Measurements from ENCODE around the gene LRP10. TPM values are rescaled to one million over a fixed set of nuclear protein-coding genes. Genes with fewer than 3 reads are reported as not detected.

LRP10 gene
- total RNA-seq, 1 experiment from 2014 or later: 7.8 TPM

GRCh38 chr14:22870811-22871223 lies 723 bp upstream of the LRP10 start:
- Histone ChIP-seq H3K27me3 (replicated peaks; ENCODE audit: insufficient read depth, low read depth, low read length, poor library complexity) (no peaks in the 10 kb centered on the region), H3K4me1 (ENCODE audit: insufficient read depth, low read length, poor library complexity, severe bottlenecking) (peaks cover 19% of the 10 kb centered on the region), H3K4me3 (ENCODE audit: low read depth, low read length, poor library complexity, severe bottlenecking) (peak overlapping the region; percentile 96), H3K27ac (ENCODE audit: low read depth, low read length, poor library complexity, severe bottlenecking) (peak overlapping the region; percentile 75), H3K36me3 (ENCODE audit: insufficient read depth, low read length, poor library complexity, severe bottlenecking) (no peaks in the 10 kb centered on the region), H3K9me3 (ENCODE audit: low read depth, low read length, poor library complexity, severe bottlenecking) (no peaks in the 10 kb centered on the region)
- ChIA-PET POLR2A (ENCODE audit: low non-redundant PET) (interaction anchor here (0.7 to 0.8 kb wide), 2 partner anchors 78 to 183 kb away, joined by 3 to 5 read pairs; no protein-coding TSS in a partner anchor), CTCF (no interaction called here)
- BruUV-seq (replicated peaks): no TSS peak
- no peak for DNase-seq (ENCODE audit: low spot score)
- no peak for TF ChIP-seq CTCF (conservative IDR thresholded peaks at IDR 0.05; ENCODE audit: low read depth, low read length)
- TF ChIP-seq EZH2 (IDR thresholded peaks at IDR 0.05; ENCODE audit: borderline replicate concordance, low read depth, low read length, poor library complexity, severe bottlenecking): no peak
- intact Hi-C loops (cut with micrococcal nuclease; ENCODE audit: unreplicated experiment): no loop called here

GRCh38 chr14:22872033-22872832 lies 693 bp downstream of the LRP10 start:
- H3K27me3 ChIP-seq (replicated peaks; ENCODE audit: insufficient read depth, low read depth, low read length, poor library complexity): no peaks in the 10 kb centered on the region
- intact Hi-C loops (cut with micrococcal nuclease; ENCODE audit: unreplicated experiment): no loop called here
- ChIA-PET CTCF (interaction anchor here (0.5 to 1.2 kb wide), 9 partner anchors 11 to 483 kb away, joined by 3 to 10 read pairs (median 4); partner anchors contain the start of genes PRMT5 and REM2), POLR2A (ENCODE audit: low non-redundant PET) (no interaction called here)
- peak overlapping the region; percentile 96 for H3K4me3 ChIP-seq (ENCODE audit: low read depth, low read length, poor library complexity, severe bottlenecking)
- H3K27ac ChIP-seq (ENCODE audit: low read depth, low read length, poor library complexity, severe bottlenecking): peak overlapping the region; percentile 75
- peaks cover 12% of the 10 kb centered on the region for H3K4me1 ChIP-seq (ENCODE audit: insufficient read depth, low read length, poor library complexity, severe bottlenecking)
- H3K9me3 ChIP-seq (ENCODE audit: low read depth, low read length, poor library complexity, severe bottlenecking): no peaks in the 10 kb centered on the region
- peak; percentile 83 for DNase-seq (ENCODE audit: low spot score)
- TF ChIP-seq EZH2 (IDR thresholded peaks at IDR 0.05; ENCODE audit: borderline replicate concordance, low read depth, low read length, poor library complexity, severe bottlenecking) (no peak), CTCF (conservative IDR thresholded peaks at IDR 0.05; ENCODE audit: low read depth, low read length) (peak; percentile 97)
- no TSS peak for BruUV-seq (replicated peaks)
- no peaks in the 10 kb centered on the region for H3K36me3 ChIP-seq (ENCODE audit: insufficient read depth, low read length, poor library complexity, severe bottlenecking)

GRCh38 chr14:22872833-22873520 lies 1.4 kb downstream of the LRP10 start:
- peaks cover 12% of the 10 kb centered on the region for H3K4me1 ChIP-seq (ENCODE audit: insufficient read depth, low read length, poor library complexity, severe bottlenecking)
- H3K36me3 ChIP-seq (ENCODE audit: insufficient read depth, low read length, poor library complexity, severe bottlenecking): no peaks in the 10 kb centered on the region
- peak overlapping the region; percentile 96 for H3K4me3 ChIP-seq (ENCODE audit: low read depth, low read length, poor library complexity, severe bottlenecking)
- no TSS peak for BruUV-seq (replicated peaks)
- TF ChIP-seq CTCF (conservative IDR thresholded peaks at IDR 0.05; ENCODE audit: low read depth, low read length): no peak
- TF ChIP-seq EZH2 (IDR thresholded peaks at IDR 0.05; ENCODE audit: borderline replicate concordance, low read depth, low read length, poor library complexity, severe bottlenecking): no peak
- H3K27me3 ChIP-seq (replicated peaks; ENCODE audit: insufficient read depth, low read depth, low read length, poor library complexity): no peaks in the 10 kb centered on the region
- no peaks in the 10 kb centered on the region for H3K9me3 ChIP-seq (ENCODE audit: low read depth, low read length, poor library complexity, severe bottlenecking)
- ChIA-PET POLR2A (ENCODE audit: low non-redundant PET) (interaction anchor here (0.5 kb wide), 1 partner anchor 21 kb away, joined by 3 read pairs; no protein-coding TSS in a partner anchor), CTCF (interaction anchor here (0.5 to 1.1 kb wide), 8 partner anchors 14 to 484 kb away, joined by 3 to 10 read pairs (median 4); partner anchors contain the start of gene PRMT5)
- intact Hi-C loops (cut with micrococcal nuclease; ENCODE audit: unreplicated experiment): no loop called here
- DNase-seq (ENCODE audit: low spot score): no peak
- H3K27ac ChIP-seq (ENCODE audit: low read depth, low read length, poor library complexity, severe bottlenecking): no peak overlapping the region
